Ovary (tissue), 9 donors: ENCODE measurements around the gene CGGBP1. TPM values are rescaled to one million over a fixed set of nuclear protein-coding genes. Genes with fewer than 3 reads are reported as not detected.
"Not testable (repeated sequence)": the region's sequence is repeated elsewhere in the genome, so short reads cannot be mapped to it uniquely, and the experiment has no call there.

Source experiments
- DNase-seq, 5 donors: peaks; one replicate each; pipeline ENCODE4 v3.0.0-alpha.2; 2019 to 2020
- H3K27ac ChIP-seq, 2 donors: fragments of 200-600 bp; one replicate each; pipeline versions ENCODE4 v1.5.1 to v1.8.0; 2019 to 2022
- H3K27me3 ChIP-seq: fragments of 200-600 bp; one replicate; pipeline ENCODE4 v1.8.0; 2022
- H3K36me3 ChIP-seq: fragments of 200-600 bp; sonication (generic); one replicate; pipeline ENCODE4 v1.5.1; 2019
- H3K4me1 ChIP-seq: one replicate; pipeline ENCODE4 v1.8.1; 2013; ENCODE audit warnings: mild to moderate bottlenecking, moderate library complexity; ENCODE audit not compliant: insufficient read depth
- H3K4me3 ChIP-seq: fragments of 200-600 bp; sonication (generic); one replicate; pipeline ENCODE4 v1.5.1; 2017
- H3K9me3 ChIP-seq, 2 donors: fragments of 200-600 bp in 1 of 2; sonication (generic) in 1 of 2; one replicate each; pipeline versions ENCODE4 v1.5.1 to v1.8.1; 2013 to 2019; ENCODE audit warnings: mild to moderate bottlenecking in 1 of 2, moderate library complexity in 1 of 2
- EP300 ChIP-seq: sonication (generic); formaldehyde crosslinking; IDR thresholded peaks from one replicate; pipeline ENCODE4 v1.6.1; 2017; ENCODE audit warnings: antibody characterized with exemption
- POLR2A ChIP-seq: fragments of 450-650 bp; IDR thresholded peaks from one replicate; pipeline ENCODE4 v1.6.1; 2017; ENCODE audit warnings: antibody characterized with exemption, mild to moderate bottlenecking, moderate library complexity
- WGBS, 3 donors: extraction: QIAGEN DNeasy Blood & Tissue Kit in 1 of 3; methylation state at CpG; one replicate each; pipeline versions ENCODE4 v1.1.5 to v1.1.7; 2013 to 2017; 5-methylcytosine and 5-hydroxymethylcytosine counted together
- intact Hi-C, 4 donors: fragments of 100-400 bp; cut with DNase I; formaldehyde crosslinking; loops; one replicate each; pipeline versions ENCODE4 v1.11.0 to v1.15.1; 2022 to 2023
- polyA plus RNA-seq, 2 donors: library from polyadenylated mRNA; stranded (reverse); fragments of 200-250 nt in 1 of 2; fragments of 350-450 nt in 1 of 2; fragmentation: Illumina TruSeq in 1 of 2; extraction: RNeasy Lipid Tissue Mini Kit (QIAGEN cat#74804) in 1 of 2; gene quantifications; one replicate each; pipeline ENCODE4 v1.2.3, GENCODE V29; 2013 to 2014
- total RNA-seq, 7 donors: library from RNA; depleted of rRNA in 2 of 7; stranded (reverse); fragments of >200 nt in 2 of 7; fragmentation: NEBNext Ultra II Directional in 3 of 7; extraction: Animal tissue kit (Norgen Biotek cat#: 25700) in 3 of 7; gene quantifications; one replicate each; pipeline versions ENCODE4 v1.1.0 to v1.2.4, GENCODE V29; 2016 to 2023
- TF ChIP-seq, protein P1 (sequence below), 3 donors: fragments of 450-650 bp in 2 of 3; fragments of 200-600 bp in 1 of 3; IDR thresholded peaks; one replicate each; pipeline versions ENCODE4 v1.5.1 to v1.8.0; 2016 to 2022; ENCODE audit warnings: antibody characterized with exemption in 3 of 3, mild to moderate bottlenecking in 1 of 3
- donor health status: DM: no; HTN: no; CAD: no; lungs with moderate emphysema.
- donor health status: DM: no; HTN: no; CAD: no.
- donor health status: Bipolar disorder and iron deficiency.
- donor health status: DM: yes; HTN: yes; CAD: no.
- donor health status: DM: no; HTN: no; CAD: no.
- donor health status: DM: yes; HTN: yes; CAD: no.

CGGBP1 gene
- total and polyA plus RNA-seq, 9 donors, result 42.0 to 90.1 (median 65.6) TPM

- H3K9me3 ChIP-seq, result no peaks in the 10 kb centered on the region
- no peak overlapping the region for H3K27ac ChIP-seq
- H3K27me3 ChIP-seq, result no peaks in the 10 kb centered on the region
- H3K36me3 ChIP-seq, result no peaks in the 10 kb centered on the region
- TF ChIP-seq POLR2A (no peak), EP300 (no peak)
- TF ChIP-seq, protein P1, sequence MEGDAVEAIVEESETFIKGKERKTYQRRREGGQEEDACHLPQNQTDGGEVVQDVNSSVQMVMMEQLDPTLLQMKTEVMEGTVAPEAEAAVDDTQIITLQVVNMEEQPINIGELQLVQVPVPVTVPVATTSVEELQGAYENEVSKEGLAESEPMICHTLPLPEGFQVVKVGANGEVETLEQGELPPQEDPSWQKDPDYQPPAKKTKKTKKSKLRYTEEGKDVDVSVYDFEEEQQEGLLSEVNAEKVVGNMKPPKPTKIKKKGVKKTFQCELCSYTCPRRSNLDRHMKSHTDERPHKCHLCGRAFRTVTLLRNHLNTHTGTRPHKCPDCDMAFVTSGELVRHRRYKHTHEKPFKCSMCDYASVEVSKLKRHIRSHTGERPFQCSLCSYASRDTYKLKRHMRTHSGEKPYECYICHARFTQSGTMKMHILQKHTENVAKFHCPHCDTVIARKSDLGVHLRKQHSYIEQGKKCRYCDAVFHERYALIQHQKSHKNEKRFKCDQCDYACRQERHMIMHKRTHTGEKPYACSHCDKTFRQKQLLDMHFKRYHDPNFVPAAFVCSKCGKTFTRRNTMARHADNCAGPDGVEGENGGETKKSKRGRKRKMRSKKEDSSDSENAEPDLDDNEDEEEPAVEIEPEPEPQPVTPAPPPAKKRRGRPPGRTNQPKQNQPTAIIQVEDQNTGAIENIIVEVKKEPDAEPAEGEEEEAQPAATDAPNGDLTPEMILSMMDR (IDR thresholded peaks at IDR 0.05), result no peak
- DNase-seq, result no peak
- H3K4me3 ChIP-seq, result no peak overlapping the region
- no peaks in the 10 kb centered on the region for H3K4me1 ChIP-seq
- intact Hi-C loops, result no loop called here
- 57 to 64% (median 59%) methylated on average over 2 of the region's 2 CpGs for WGBS, 3 donors
Observed at GRCh38 chr3:88019024-88019423, 39.8 kb downstream of the CGGBP1 start.

- WGBS, 3 donors, result 96 to 97% (median 97%) methylated on average over 27 to 35 of the region's 35 CpGs
- H3K4me1 ChIP-seq, H3K36me3 ChIP-seq, intact Hi-C loops, H3K9me3 ChIP-seq, H3K27ac ChIP-seq, H3K27me3 ChIP-seq, H3K4me3 ChIP-seq, DNase-seq: not testable (repeated sequence)
Observed at GRCh38 chr3:88015656-88016055, 43.1 kb downstream of the CGGBP1 start.

DNA sequence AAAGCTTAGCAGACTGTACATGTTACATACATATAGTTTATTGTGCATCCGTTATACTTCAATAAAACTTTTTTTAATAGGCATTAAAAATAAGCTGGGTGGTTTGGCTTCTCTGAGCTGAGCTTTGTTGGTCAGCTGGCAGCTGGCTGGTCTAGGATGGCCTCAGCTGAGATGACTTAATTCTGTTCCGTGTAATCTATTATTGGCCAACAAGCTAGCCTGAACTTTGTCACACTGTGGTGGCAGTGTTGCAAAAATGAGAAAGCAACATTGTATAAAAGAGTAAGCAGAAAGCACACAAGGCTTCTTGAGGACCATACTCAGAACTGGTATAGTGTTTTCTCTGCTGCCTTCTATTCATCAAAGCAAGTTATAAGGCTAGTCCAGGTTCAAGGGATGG, 45.2 kb downstream of the CGGBP1 start:
- DNase-seq, result no peak
- Histone ChIP-seq H3K36me3 (no peaks in the 10 kb centered on the region), H3K9me3 (no peaks in the 10 kb centered on the region), H3K4me3 (no peak overlapping the region), H3K27ac (no peak overlapping the region), H3K4me1 (no peaks in the 10 kb centered on the region), H3K27me3 (no peaks in the 10 kb centered on the region)
- 47 to 62% (median 51%) methylated on average over 2 of the region's 2 CpGs for WGBS, 3 donors
- intact Hi-C loops, result no loop called here
- TF ChIP-seq, protein P1 (IDR thresholded peaks at IDR 0.05), result no peak
- TF ChIP-seq POLR2A (no peak), EP300 (no peak)

GRCh38 chr3:88010810-88011209, 48.0 kb downstream of the CGGBP1 start:
- intact Hi-C loops, result no loop called here
- H3K4me3 ChIP-seq, result no peak overlapping the region
- WGBS, 3 donors, result 84 to 86% (median 84%) methylated on average over 5 of the region's 5 CpGs

GRCh38 chr3:88009066-88009465, 49.7 kb downstream of the CGGBP1 start:
- no peak for DNase-seq
- Histone ChIP-seq H3K4me3 (no peak overlapping the region), H3K27me3 (no peaks in the 10 kb centered on the region), H3K27ac (no peak overlapping the region), H3K4me1 (no peaks in the 10 kb centered on the region), H3K36me3 (no peaks in the 10 kb centered on the region), H3K9me3 (no peaks in the 10 kb centered on the region)
- WGBS, 3 donors, result 88 to 98% (median 97%) methylated on average over 2 of the region's 2 CpGs
- no peak for TF ChIP-seq POLR2A
- no peak for TF ChIP-seq EP300
- TF ChIP-seq, protein P1 (IDR thresholded peaks at IDR 0.05), result no peak
- intact Hi-C loops, result no loop called here

More at GRCh38 chr3:88010810-88011209, 48.0 kb downstream of the CGGBP1 start:
- Histone ChIP-seq H3K4me1 (no peaks in the 10 kb centered on the region), H3K36me3 (no peaks in the 10 kb centered on the region), H3K27me3 (no peaks in the 10 kb centered on the region), H3K9me3 (no peaks in the 10 kb centered on the region), H3K27ac (no peak overlapping the region)
- TF ChIP-seq, protein P1 (IDR thresholded peaks at IDR 0.05), result no peak
- TF ChIP-seq EP300 (no peak), POLR2A (no peak)
- no peak for DNase-seq
